Caco-2 (cell line): ENCODE results near the gene QDPR. TPM values are rescaled to one million over a fixed set of nuclear protein-coding genes. Genes with fewer than 3 reads are reported as not detected.

Experiments
- BruUV-seq: library from RNA; stranded (reverse); fragments of 400-500 nt; replicated peaks from 2 replicates; lab custom pipeline; 2021; lab: Mats Ljungman, UMichigan
- CTCF ChIA-PET: fragments of 300-600 bp; sonication (Branson Sonifier 250); formaldehyde crosslinking; loops from one replicate; lab custom pipeline; 2022; ENCODE audit warnings: antibody characterized with exemption; lab: Charles Lee
- POLR2A ChIA-PET: fragments of 300-600 bp; sonication (Branson Sonifier 250); formaldehyde crosslinking; loops from one replicate; lab custom pipeline; 2022; ENCODE audit warnings: antibody characterized with exemption; lab: Charles Lee
- DNase-seq, 2 experiments: peaks; one replicate each; pipeline versions ENCODE4 v3.0.0 to v3.0.0-alpha.2; 2020 to 2022
- H3K27me3 ChIP-seq: replicated peaks from 2 replicates; pipeline ENCODE4 v1.6.0; 2011; ENCODE audit warnings: low read length; ENCODE audit not compliant: control insufficient read depth, insufficient read depth
- H3K36me3 ChIP-seq: 2 replicates; pipeline ENCODE4 v1.5.1; 2011; ENCODE audit warnings: low read length; ENCODE audit not compliant: control insufficient read depth, insufficient read depth
- H3K4me1 ChIP-seq: fragments of 250-450 bp; sonication (Bioruptor Pico); 2 replicates; pipeline ENCODE4 v1.5.1; 2020; ENCODE audit warnings: mild to moderate bottlenecking
- H3K4me3 ChIP-seq: 2 replicates; pipeline ENCODE4 v1.5.1; 2011; ENCODE audit warnings: low read depth, mild to moderate bottlenecking, control low read depth, low read length
- H3K9me3 ChIP-seq: fragments of 250-450 bp; sonication (Bioruptor Pico); 2 replicates; pipeline ENCODE4 v1.5.1; 2020; ENCODE audit warnings: mild to moderate bottlenecking, moderate library complexity
- H3K27ac Mint-ChIP-seq: one replicate; pipeline ENCODE4 v1.8.0; 2022; ENCODE audit warnings: mixed read lengths; ENCODE audit not compliant: unreplicated experiment
- H3K27me3 Mint-ChIP-seq: one replicate; pipeline ENCODE4 v1.8.0; 2022; ENCODE audit warnings: mixed read lengths; ENCODE audit not compliant: insufficient read depth, unreplicated experiment
- H3K36me3 Mint-ChIP-seq: one replicate; pipeline ENCODE4 v1.8.0; 2022; ENCODE audit warnings: mild to moderate bottlenecking, mixed read lengths; ENCODE audit not compliant: insufficient read depth, unreplicated experiment
- H3K4me1 Mint-ChIP-seq: one replicate; pipeline ENCODE4 v1.8.0; 2022; ENCODE audit warnings: low read depth, mixed read lengths; ENCODE audit not compliant: unreplicated experiment
- H3K4me3 Mint-ChIP-seq: one replicate; pipeline ENCODE4 v1.8.0; 2022; ENCODE audit warnings: mild to moderate bottlenecking, moderate library complexity, mixed read lengths; ENCODE audit not compliant: unreplicated experiment
- H3K9me3 Mint-ChIP-seq: one replicate; pipeline ENCODE4 v1.8.0; 2022; ENCODE audit warnings: mixed read lengths; ENCODE audit not compliant: unreplicated experiment
- CTCF ChIP-seq, 2 experiments: fragments of 200-600 bp in 1 of 2; IDR thresholded peaks; 1 replicate in 1 of 2; 2 replicates in 1 of 2; pipeline versions ENCODE4 v1.5.1 to v1.8.0; 2011 to 2022; ENCODE audit warnings: antibody characterized with exemption in 1 of 2, control low read depth in 1 of 2, inconsistent platforms in 1 of 2, low read depth in 1 of 2, low read length in 1 of 2, mild to moderate bottlenecking in 1 of 2, moderate library complexity in 1 of 2; ENCODE audit not compliant: insufficient read depth in 1 of 2, severe bottlenecking in 1 of 2, unreplicated experiment in 1 of 2
- intact Hi-C: fragments of 100-400 bp; cut with micrococcal nuclease; formaldehyde crosslinking; loops from one replicate; pipeline ENCODE4 v1.10.0; 2022; ENCODE audit not compliant: unreplicated experiment
- total RNA-seq: library from RNA; stranded (reverse); gene quantifications from 2 replicates; pipeline ENCODE4 v1.2.3, GENCODE V29; 2022

Gene QDPR
- total RNA-seq, 1 experiment from 2014 or later, result 47.3 TPM

DNA sequence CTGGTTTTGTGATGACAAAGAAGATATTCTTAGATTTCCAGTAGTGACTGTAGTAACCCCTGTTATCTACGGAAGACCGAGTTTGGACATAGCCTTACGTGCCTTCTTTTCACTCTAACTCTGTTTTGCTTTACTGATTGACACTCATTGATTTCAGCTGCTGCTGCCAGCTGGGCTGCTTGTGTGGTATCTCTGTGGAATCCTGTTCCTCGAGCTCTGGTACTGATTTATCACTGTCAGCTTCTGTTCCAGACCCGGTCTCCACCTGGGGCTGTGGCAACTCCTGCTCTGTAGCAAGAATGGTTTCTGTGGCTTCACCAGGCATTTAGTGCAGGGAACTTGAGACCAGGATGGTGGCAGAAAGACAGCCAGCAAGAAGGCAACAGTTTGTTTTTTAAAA lies 40.5 kb upstream of the QDPR start:
- CTCF ChIA-PET, result no interaction called here
- intact Hi-C loops, result no loop called here
- H3K27me3 ChIP-seq, result no peaks in the 10 kb centered on the region
- no peaks in the 10 kb centered on the region for H3K36me3 ChIP-seq
- no peaks in the 10 kb centered on the region for H3K9me3 ChIP-seq
- no TSS peak for BruUV-seq
- H3K27me3 Mint-ChIP-seq, result no peaks in the 10 kb centered on the region
- POLR2A ChIA-PET, result no interaction called here
- peaks cover 5% of the 10 kb centered on the region for H3K4me1 Mint-ChIP-seq
- H3K36me3 Mint-ChIP-seq, result no peaks in the 10 kb centered on the region
- H3K4me1 ChIP-seq, result peaks cover under 1% of the 10 kb centered on the region; the same call in 1 of the 2 replicates
- H3K4me3 Mint-ChIP-seq, result no peak overlapping the region
- peak in 1 of 2 experiments; percentile 5 for DNase-seq
- H3K4me3 ChIP-seq, result no peak overlapping the region
- TF ChIP-seq CTCF (IDR thresholded peaks at IDR 0.05; ENCODE audit: insufficient read depth in 1 of 2, low read depth in 1 of 2, low read length in 1 of 2, severe bottlenecking in 1 of 2, unreplicated experiment in 1 of 2), result no peak
- H3K27ac Mint-ChIP-seq, result no peak overlapping the region
- H3K9me3 Mint-ChIP-seq, result no peaks in the 10 kb centered on the region

GRCh38 chr4:17550549-17550948 lies 38.7 kb upstream of the QDPR start:
- POLR2A ChIA-PET, result no interaction called here
- no peak overlapping the region for H3K27ac Mint-ChIP-seq
- DNase-seq, result no peak
- no peaks in the 10 kb centered on the region for H3K36me3 ChIP-seq
- TF ChIP-seq CTCF (IDR thresholded peaks at IDR 0.05; ENCODE audit: insufficient read depth in 1 of 2, low read depth in 1 of 2, low read length in 1 of 2, severe bottlenecking in 1 of 2, unreplicated experiment in 1 of 2), result no peak
- BruUV-seq, result no TSS peak
- no peaks in the 10 kb centered on the region for H3K4me1 Mint-ChIP-seq
- intact Hi-C loops, result no loop called here
- no peaks in the 10 kb centered on the region for H3K9me3 ChIP-seq
- CTCF ChIA-PET, result no interaction called here
- H3K27me3 Mint-ChIP-seq, result no peaks in the 10 kb centered on the region
- H3K4me3 Mint-ChIP-seq, result no peak overlapping the region
- no peaks in the 10 kb centered on the region for H3K27me3 ChIP-seq
- H3K36me3 Mint-ChIP-seq, result no peaks in the 10 kb centered on the region
- H3K4me1 ChIP-seq, result no peaks in the 10 kb centered on the region
- no peak overlapping the region for H3K4me3 ChIP-seq
- no peaks in the 10 kb centered on the region for H3K9me3 Mint-ChIP-seq

- Mint-ChIP-seq H3K27me3 (peaks cover 4% of the 10 kb centered on the region), H3K9me3 (no peaks in the 10 kb centered on the region), H3K4me1 (no peaks in the 10 kb centered on the region), H3K27ac (no peak overlapping the region), H3K36me3 (no peaks in the 10 kb centered on the region), H3K4me3 (no peak overlapping the region)
- ChIA-PET POLR2A (no interaction called here), CTCF (no interaction called here)
- Histone ChIP-seq H3K4me1 (no peaks in the 10 kb centered on the region), H3K27me3 (no peaks in the 10 kb centered on the region), H3K36me3 (no peaks in the 10 kb centered on the region), H3K4me3 (no peak overlapping the region), H3K9me3 (no peaks in the 10 kb centered on the region)
- intact Hi-C loops, result no loop called here
- no peak for DNase-seq
- no TSS peak for BruUV-seq
- TF ChIP-seq CTCF (IDR thresholded peaks at IDR 0.05; ENCODE audit: insufficient read depth in 1 of 2, low read depth in 1 of 2, low read length in 1 of 2, severe bottlenecking in 1 of 2, unreplicated experiment in 1 of 2), result no peak
Observed at GRCh38 chr4:17546678-17547077, 34.8 kb upstream of the QDPR start.
